ENCODE results near the gene MARS1.

MARS1 gene

DNA sequence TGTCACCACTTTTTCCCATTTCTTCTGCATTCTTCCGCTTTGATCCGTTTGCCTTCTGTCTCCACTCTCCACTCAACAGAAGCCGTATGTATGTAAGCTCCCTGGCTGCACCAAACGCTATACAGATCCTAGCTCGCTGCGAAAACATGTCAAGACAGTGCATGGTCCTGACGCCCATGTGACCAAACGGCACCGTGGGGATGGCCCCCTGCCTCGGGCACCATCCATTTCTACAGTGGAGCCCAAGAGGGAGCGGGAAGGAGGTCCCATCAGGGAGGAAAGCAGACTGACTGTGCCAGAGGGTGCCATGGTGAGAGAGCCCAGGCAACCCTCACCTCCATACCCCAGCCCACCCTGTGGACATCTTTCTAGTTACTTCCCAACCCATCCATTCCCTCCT lies 20.0 kb upstream of the MARS1 start:
- TF ChIP-seq FOXP2 (optimal IDR thresholded peaks at IDR 0.05; ENCODE audit: borderline replicate concordance, extremely low read depth, extremely low read length, insufficient read depth): no peak
- TF ChIP-seq, protein P1, sequence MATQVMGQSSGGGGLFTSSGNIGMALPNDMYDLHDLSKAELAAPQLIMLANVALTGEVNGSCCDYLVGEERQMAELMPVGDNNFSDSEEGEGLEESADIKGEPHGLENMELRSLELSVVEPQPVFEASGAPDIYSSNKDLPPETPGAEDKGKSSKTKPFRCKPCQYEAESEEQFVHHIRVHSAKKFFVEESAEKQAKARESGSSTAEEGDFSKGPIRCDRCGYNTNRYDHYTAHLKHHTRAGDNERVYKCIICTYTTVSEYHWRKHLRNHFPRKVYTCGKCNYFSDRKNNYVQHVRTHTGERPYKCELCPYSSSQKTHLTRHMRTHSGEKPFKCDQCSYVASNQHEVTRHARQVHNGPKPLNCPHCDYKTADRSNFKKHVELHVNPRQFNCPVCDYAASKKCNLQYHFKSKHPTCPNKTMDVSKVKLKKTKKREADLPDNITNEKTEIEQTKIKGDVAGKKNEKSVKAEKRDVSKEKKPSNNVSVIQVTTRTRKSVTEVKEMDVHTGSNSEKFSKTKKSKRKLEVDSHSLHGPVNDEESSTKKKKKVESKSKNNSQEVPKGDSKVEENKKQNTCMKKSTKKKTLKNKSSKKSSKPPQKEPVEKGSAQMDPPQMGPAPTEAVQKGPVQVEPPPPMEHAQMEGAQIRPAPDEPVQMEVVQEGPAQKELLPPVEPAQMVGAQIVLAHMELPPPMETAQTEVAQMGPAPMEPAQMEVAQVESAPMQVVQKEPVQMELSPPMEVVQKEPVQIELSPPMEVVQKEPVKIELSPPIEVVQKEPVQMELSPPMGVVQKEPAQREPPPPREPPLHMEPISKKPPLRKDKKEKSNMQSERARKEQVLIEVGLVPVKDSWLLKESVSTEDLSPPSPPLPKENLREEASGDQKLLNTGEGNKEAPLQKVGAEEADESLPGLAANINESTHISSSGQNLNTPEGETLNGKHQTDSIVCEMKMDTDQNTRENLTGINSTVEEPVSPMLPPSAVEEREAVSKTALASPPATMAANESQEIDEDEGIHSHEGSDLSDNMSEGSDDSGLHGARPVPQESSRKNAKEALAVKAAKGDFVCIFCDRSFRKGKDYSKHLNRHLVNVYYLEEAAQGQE (IDR thresholded peaks at IDR 0.05; ENCODE audit: insufficient read depth in 1 of 2, low read depth in 2 of 2, low read length in 2 of 2): no peak

DNA sequence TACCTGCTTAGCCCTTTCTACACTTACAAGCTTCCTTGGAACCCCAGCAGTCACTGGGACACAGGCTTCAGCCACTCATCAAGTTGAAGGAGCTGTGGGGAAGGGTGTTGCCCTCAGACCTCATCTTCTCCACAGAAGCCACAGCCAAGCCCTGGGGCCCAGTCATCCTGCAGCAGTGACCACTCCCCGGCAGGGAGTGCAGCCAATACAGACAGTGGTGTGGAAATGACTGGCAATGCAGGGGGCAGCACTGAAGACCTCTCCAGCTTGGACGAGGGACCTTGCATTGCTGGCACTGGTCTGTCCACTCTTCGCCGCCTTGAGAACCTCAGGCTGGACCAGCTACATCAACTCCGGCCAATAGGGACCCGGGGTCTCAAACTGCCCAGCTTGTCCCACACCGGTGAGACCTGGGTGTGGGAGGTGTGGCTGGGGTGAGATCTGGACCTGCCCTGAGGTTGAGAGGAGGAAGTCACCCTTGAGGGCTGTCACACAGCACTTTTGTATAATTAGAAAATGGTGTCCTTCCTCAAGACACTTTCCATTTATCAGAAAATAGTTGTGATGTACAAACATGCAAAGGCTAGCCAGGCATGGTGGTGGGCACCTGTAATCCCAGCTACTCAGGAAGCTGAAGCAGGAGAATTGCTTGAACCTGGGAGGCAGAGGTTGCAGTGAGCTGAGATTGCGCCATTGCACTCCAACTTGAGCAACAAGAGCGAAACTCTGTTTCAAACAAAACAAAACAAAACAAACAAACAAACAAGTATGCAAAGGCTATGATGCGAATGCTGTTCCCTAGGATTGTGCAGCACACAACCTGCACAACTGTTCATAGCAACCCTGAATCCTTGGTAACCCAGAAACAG lies 18.3 kb upstream of the MARS1 start:
- TF ChIP-seq POLR2AphosphoS5 (IDR thresholded peaks at IDR 0.05; ENCODE audit: low read depth, low read length): no peak
- TF ChIP-seq FOXP2 (optimal IDR thresholded peaks at IDR 0.05; ENCODE audit: borderline replicate concordance, extremely low read depth, extremely low read length, insufficient read depth): no peak
- TF ChIP-seq TAF1 (IDR thresholded peaks at IDR 0.05; ENCODE audit: borderline replicate concordance, insufficient read depth, low read length): no peak
- TF ChIP-seq SIN3A (IDR thresholded peaks at IDR 0.05; ENCODE audit: borderline replicate concordance, insufficient read depth, low read length): no peak
- TF ChIP-seq, protein P1 (IDR thresholded peaks at IDR 0.05; ENCODE audit: insufficient read depth in 1 of 2, low read depth in 2 of 2, low read length in 2 of 2): no peak

DNA sequence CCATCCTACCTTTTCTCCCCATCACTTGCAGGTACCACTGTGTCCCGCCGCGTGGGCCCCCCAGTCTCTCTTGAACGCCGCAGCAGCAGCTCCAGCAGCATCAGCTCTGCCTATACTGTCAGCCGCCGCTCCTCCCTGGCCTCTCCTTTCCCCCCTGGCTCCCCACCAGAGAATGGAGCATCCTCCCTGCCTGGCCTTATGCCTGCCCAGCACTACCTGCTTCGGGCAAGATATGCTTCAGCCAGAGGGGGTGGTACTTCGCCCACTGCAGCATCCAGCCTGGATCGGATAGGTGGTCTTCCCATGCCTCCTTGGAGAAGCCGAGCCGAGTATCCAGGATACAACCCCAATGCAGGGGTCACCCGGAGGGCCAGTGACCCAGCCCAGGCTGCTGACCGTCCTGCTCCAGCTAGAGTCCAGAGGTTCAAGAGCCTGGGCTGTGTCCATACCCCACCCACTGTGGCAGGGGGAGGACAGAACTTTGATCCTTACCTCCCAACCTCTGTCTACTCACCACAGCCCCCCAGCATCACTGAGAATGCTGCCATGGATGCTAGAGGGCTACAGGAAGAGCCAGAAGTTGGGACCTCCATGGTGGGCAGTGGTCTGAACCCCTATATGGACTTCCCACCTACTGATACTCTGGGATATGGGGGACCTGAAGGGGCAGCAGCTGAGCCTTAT lies 17.4 kb upstream of the MARS1 start:
- TF ChIP-seq SIN3A (IDR thresholded peaks at IDR 0.05; ENCODE audit: borderline replicate concordance, insufficient read depth, low read length): no peak
- TF ChIP-seq, protein P1 (IDR thresholded peaks at IDR 0.05; ENCODE audit: insufficient read depth in 1 of 2, low read depth in 2 of 2, low read length in 2 of 2): no peak
- no peak for TF ChIP-seq TAF1 (IDR thresholded peaks at IDR 0.05; ENCODE audit: borderline replicate concordance, insufficient read depth, low read length)
- no peak for TF ChIP-seq POLR2AphosphoS5 (IDR thresholded peaks at IDR 0.05; ENCODE audit: low read depth, low read length)
- no peak for TF ChIP-seq FOXP2 (optimal IDR thresholded peaks at IDR 0.05; ENCODE audit: borderline replicate concordance, extremely low read depth, extremely low read length, insufficient read depth)

DNA sequence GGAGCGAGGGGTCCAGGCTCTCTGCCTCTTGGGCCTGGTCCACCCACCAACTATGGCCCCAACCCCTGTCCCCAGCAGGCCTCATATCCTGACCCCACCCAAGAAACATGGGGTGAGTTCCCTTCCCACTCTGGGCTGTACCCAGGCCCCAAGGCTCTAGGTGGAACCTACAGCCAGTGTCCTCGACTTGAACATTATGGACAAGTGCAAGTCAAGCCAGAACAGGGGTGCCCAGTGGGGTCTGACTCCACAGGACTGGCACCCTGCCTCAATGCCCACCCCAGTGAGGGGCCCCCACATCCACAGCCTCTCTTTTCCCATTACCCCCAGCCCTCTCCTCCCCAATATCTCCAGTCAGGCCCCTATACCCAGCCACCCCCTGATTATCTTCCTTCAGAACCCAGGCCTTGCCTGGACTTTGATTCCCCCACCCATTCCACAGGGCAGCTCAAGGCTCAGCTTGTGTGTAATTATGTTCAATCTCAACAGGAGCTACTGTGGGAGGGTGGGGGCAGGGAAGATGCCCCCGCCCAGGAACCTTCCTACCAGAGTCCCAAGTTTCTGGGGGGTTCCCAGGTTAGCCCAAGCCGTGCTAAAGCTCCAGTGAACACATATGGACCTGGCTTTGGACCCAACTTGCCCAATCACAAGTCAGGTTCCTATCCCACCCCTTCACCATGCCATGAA lies 16.8 kb upstream of the MARS1 start:
- no peak for TF ChIP-seq FOXP2 (optimal IDR thresholded peaks at IDR 0.05; ENCODE audit: borderline replicate concordance, extremely low read depth, extremely low read length, insufficient read depth)
- TF ChIP-seq SIN3A (IDR thresholded peaks at IDR 0.05; ENCODE audit: borderline replicate concordance, insufficient read depth, low read length): no peak
- TF ChIP-seq TAF1 (IDR thresholded peaks at IDR 0.05; ENCODE audit: borderline replicate concordance, insufficient read depth, low read length): no peak
- no peak for TF ChIP-seq POLR2AphosphoS5 (IDR thresholded peaks at IDR 0.05; ENCODE audit: low read depth, low read length)
- TF ChIP-seq, protein P1 (IDR thresholded peaks at IDR 0.05; ENCODE audit: insufficient read depth in 1 of 2, low read depth in 2 of 2, low read length in 2 of 2): no peak
